Measurements from ENCODE around the gene ZNF667. TPM values are rescaled to one million over a fixed set of nuclear protein-coding genes. Genes with fewer than 3 reads are reported as not detected.
A peak's percentile ranks its signal among the peaks of the same experiment; 100 is the strongest.

Gene ZNF667
- 10.6 TPM for total RNA-seq

DNA sequence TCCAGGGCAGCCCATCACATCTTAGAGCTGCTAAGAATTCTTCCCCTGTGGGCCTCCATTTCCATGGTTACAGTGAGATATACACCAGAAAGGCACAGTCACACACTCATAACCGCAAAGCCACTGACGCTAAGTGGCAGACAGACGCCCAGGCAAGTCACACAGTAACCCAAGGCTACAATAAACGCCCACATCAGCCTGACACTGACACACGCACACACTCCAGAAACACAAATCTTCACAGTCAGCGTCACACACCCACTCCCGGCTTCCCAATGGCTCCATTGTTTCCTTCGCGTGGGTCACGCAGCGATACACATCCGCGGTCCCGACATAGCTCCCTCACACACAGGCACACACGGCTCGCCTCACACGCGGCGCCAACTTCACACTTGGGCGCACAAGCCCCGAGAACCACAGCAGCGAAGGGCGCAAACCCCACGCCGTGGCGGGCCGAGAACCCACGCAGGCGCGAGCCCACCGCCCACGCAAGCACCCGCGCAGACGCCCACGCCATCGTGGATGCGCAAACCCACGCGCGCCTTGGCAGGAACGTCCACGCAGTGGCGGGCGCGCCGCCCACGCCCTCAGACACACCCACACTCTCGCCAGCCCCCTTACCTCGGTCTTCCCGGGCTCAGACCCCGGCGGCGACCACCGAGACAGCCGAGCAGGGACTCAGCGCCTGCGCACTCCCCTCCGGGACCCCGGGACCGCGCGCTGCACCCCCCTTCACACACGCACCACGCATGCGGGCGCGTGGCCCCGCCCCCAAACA lies at the start of gene ZNF667:
ZNF667 (minus strand) TSS at position 695 of the 778 bp plus-strand sequence. CDS start 14,975 bp downstream, outside the sequence.
- DNase-seq, result peak; percentile 30

DNA sequence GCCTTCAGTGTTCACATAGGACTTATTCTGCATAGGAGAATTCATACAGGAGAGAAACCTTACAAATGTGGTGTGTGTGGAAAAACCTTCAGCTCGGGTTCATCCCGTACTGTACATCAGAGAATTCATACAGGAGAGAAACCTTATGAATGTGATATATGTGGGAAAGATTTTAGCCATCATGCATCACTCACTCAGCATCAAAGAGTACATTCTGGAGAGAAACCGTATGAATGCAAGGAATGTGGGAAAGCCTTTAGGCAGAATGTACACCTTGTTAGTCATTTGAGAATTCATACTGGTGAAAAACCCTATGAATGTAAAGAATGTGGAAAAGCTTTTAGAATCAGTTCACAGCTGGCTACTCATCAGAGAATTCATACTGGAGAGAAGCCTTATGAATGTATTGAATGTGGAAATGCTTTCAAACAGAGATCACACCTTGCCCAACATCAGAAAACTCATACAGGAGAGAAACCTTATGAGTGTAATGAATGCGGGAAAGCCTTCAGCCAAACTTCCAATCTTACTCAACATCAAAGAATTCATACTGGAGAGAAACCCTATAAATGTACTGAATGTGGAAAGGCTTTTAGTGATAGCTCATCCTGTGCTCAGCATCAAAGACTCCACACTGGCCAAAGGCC lies 48.2 kb upstream of the ZNF667 start:
- DNase-seq, result no peak

DNA sequence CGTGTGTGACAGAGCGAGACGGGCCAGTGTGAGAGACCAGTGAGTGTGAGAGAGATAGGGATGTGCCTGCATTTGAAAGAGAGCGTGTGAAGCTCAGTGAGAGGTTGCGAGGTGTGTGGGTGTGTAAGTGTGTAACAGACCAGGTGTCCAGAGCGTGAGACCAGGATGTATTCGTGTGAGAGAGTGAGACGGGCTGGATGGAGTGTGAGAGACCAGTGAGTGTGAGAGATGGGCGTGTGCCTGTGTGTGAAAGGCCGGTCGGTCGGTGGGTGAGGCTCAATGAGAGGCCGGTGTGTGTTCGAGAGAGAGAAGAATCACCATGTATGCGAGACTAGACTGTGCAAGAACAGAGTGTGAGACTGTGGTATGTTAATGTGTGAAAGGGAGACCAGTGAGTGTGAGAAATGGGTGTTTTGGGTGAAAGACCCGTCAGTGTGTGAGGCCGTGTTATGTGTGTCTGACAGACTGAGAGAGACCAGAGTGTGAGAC lies 31.2 kb upstream of the ZNF667 start:
- DNase-seq, result no peak

DNA sequence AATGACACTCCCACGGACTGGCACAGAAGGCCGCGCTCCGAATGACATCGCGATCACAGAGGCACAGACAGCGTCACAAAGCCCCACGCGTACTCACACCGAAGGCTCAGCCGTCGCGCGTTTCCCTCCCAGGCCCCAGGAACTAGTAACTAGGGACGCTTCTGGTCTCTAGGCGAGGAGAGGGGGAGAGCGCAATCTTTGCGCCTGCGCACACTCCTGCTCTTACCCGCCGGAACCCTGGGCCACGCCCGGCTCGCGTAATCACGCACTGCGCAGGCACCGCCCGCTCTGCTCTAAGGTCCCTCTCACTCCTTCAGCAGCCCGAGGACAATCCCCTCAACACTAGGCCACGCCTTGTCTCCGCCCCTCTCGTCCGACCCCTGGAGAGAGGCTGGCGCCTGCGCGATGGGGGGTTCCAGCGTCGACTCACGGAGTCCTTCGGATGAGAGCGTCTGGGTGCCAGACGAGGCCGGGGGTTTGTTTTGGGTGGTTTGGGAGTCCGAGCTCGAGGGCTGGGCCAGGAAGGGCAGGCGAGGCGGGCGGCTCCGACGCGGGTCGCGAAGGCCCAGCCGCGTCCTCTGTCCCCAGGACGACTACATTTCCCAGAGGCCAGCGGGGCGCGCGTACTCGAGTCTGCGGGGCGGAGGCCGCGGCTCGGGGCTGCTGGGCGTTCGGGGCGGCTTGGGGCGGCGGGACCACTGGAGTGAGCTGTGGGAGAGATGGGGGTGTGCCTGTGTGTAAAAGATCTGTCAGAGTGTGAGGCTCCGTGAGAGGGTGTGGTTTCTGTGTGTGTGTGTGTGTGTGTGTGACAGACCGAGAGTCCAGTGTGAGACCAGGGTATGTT lies 30.5 kb upstream of the ZNF667 start, which contains the start of gene ZNF471:
ZNF471 (plus strand) TSS at position 410 of the 844 bp plus-strand sequence. CDS start 3,717 bp downstream, outside the sequence.
- DNase-seq, result peak; percentile 99

GRCh38 chr19:56504581-56504980 lies 27.4 kb upstream of the ZNF667 start:
- DNase-seq, result no peak

GRCh38 chr19:56491399-56491798 lies 14.3 kb upstream of the ZNF667 start:
- no peak for DNase-seq

DNA sequence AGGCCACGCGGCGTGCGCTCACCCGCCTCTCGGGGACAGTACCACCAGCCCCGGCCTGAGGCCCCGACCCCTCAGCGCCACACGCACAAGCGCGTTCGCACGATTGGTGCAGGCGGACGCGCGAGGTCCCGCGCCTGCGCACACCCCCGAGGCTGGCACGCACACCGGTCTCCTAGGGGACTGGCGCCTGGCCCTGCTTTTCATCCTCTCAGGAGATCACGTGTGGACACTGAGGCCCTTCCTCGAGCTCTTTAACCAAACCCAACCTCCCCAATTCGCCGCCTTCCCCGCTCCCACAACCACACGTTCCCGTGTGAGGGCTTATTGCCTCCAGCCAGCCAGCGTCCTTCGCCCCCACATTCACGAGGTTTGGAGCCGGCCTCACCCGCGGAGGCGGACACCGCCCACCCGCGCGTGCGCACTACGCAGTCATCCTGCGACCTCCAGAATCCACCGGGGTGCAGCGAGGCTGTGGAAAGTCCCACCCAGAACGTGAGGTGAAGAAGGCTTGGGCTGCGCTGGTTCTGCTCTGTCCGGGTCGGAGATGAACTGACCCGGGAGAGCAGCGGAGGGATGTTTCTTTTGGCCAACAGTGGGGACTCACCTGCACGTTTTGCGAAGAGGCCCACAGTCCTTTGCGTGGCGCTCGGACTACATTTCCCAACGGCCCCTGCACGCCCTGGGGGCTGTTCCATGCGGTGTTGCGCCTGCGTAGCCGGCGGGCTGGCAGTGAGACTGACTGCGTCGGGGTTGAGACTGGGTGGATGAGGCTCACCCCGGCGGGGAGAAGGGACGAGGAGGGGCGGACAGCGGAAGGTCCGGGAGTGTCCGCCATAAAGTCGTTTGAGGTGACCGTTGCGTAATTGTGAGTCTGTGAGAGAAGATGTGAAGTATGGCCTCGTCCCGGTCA lies 539 bp upstream of the ZNF667 start:
- DNase-seq, result peak; percentile 92

DNA sequence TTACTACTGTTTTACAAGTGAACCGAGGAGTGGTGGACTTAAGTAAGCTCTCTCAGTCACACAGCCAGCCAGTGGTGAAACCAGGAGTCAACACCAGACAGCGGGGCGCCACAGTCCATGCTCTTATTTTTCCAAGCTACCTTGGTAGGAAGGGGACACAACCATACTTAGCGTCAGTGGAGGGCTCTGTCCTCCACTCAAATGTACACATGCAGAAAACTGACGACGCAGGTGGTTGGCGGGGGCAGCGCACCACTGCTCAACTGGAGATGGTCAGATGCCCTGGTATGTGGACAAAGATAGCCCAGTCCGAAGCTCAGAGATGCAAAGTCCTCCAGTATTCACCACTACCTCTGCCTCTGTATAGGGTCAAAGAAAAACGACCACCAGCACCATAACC lies 1.1 kb downstream of the ZNF667 start:
- no peak for DNase-seq

DNA sequence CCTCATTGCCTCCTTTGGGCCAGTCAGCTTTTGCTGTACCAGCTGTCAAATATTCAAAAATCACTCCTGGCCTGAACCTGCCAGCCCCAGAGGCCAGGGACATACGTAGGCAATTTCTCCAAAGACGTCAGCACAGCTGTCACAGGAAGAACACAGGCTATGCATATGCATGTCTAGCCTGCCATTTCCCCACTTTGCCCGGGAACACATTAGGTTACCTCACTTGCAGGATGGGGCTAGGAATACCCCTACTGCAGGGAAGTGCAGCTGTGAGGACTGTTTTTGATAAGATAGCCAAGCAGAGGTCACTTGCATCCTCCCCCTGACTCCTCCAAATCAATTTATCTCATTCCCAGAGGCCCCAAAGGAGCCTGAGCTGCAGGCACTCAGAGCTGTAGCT lies 2.8 kb downstream of the ZNF667 start:
- DNase-seq, result no peak

GRCh38 chr19:56441206-56441792 lies 35.8 kb downstream of the ZNF667 start:
- DNase-seq, result no peak

GRCh38 chr19:56423985-56424353 lies 53.2 kb downstream of the ZNF667 start:
- no peak for DNase-seq

GRCh38 chr19:56423276-56423984 lies 53.7 kb downstream of the ZNF667 start:
- DNase-seq, result no peak

DNA sequence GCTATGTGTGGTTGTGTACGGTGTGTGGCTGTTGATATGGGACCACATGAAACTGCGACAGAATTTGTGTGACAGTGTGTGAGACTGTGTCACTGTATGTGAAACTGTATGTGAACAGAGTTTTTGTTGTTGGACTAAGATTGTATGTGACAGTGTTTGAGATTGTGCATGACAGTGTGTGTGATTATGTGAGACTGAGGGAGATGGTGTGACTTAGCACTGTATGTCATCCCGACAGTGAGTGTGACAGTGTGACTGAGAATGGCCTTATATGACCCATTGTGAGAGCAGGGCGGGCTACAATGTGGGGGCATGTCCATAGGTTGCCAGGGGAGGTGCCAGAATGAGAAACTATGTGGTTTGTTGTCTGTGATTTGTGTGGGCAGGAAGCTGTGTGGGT lies 72.1 kb downstream of the ZNF667 start:
- DNase-seq, result no peak

- DNase-seq, result peak; percentile 63
These were observed 72.5 kb downstream of the ZNF667 start for GRCh38 chr19:56404705-56405056.

DNA sequence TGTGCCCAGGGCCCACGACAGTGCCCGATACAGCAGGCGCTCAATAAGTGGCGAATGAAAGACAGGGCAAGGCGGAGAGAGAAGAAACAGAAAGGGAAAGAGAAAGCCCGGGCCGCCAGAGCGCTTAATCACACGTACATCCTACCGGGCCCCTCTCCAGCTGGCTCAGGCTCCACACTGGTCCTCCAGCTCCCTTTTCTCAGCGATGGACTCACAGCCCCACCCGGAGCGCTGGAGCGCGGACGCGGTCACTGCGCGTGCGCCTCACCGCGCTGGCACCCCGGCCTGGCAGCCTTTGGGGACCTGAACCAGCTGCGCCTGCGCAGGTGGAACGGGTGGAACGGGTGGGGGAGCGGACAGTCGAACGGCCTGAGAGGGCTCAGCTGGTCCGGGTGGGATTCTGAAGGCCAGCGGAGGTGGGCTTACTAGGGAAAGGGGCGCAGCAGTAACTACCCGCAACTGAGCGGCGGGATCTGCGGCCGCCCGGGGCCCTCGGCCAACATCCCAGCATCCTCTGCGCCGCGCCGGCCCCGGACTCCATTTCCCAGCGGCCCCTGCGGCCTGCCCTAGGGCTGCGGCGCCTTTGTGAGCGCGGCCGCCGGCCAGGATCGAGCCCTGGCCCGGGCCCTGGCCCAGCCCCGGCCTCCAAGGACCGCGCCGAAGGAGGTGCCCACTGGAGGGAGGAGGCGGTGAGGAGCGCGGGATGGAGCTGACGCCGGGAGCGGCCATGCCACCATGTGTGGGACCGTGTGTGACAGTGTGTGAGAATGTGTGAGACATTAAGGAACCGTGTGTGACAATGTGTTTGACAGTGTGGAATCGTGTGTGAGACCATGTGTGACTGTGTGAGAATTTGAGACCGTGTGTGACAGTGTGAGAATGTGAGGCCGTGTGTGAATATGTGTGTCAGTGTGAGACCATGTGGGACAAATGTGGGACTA lies 73.1 kb downstream of the ZNF667 start, which contains the start of gene ZNF583:
ZNF583 (plus strand) TSS at position 569 of the 941 bp plus-strand sequence. CDS start 2,783 bp downstream, outside the sequence.
- peak; percentile 95 for DNase-seq

GRCh38 chr19:56403261-56403660 lies 73.9 kb downstream of the ZNF667 start:
- no peak for DNase-seq

DNA sequence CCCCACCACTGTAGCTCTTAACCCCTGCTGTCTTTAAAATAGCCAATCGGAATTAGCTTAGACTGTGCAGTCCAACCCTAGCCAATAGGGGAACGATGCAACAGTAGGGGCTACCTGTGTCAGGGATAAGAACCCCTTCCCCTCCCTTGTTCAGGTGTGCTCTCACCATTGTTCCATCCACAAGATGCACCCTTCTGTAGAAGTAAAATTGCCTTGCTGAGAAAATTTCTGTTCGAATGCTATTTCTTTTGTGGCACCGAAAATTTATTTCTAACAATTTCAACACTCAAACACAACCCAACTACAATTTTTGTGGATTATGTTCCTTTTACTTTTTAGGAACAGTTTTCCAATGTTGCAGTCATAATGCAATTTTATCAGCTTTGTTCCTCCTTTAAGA lies 76.7 kb downstream of the ZNF667 start:
- no peak for DNase-seq

GRCh38 chr19:56398809-56399208 lies 78.3 kb downstream of the ZNF667 start:
- DNase-seq, result no peak
